HG03196 (cell line): Measurements from ENCODE around the gene OSTM1.
"Not testable (repeated sequence)": the region's sequence is repeated elsewhere in the genome, so short reads cannot be mapped to it uniquely, and the experiment has no call there.

ENCODE experiments used
- ATAC-seq: cut with Tn5 transposase; IDR thresholded peaks from one replicate; pipeline ENCODE4 v1.9.1; 2021; ENCODE audit not compliant: unreplicated experiment

OSTM1 gene

GRCh38 chr6:108024427-108025073 is 50.0 kb downstream of the OSTM1 start:
- no peak for ATAC-seq

GRCh38 chr6:108020472-108021116 is 53.9 kb downstream of the OSTM1 start:
- no peak for ATAC-seq

GRCh38 chr6:108016283-108016682 is 58.3 kb downstream of the OSTM1 start:
- ATAC-seq: not testable (repeated sequence)

GRCh38 chr6:108013787-108014439 is 60.6 kb downstream of the OSTM1 start:
- no peak for ATAC-seq

- no peak for ATAC-seq
Observed at GRCh38 chr6:108009894-108010293, 64.6 kb downstream of the OSTM1 start.

GRCh38 chr6:108009258-108009657 is 65.3 kb downstream of the OSTM1 start:
- not testable (repeated sequence) for ATAC-seq

- ATAC-seq: no peak
Observed at GRCh38 chr6:108008363-108008762, 66.2 kb downstream of the OSTM1 start.

GRCh38 chr6:108005961-108006360 is 68.6 kb downstream of the OSTM1 start:
- no peak for ATAC-seq

GRCh38 chr6:108004861-108005260 is 69.7 kb downstream of the OSTM1 start:
- no peak for ATAC-seq

GRCh38 chr6:108002365-108003221 is 71.9 kb downstream of the OSTM1 start:
- no peak for ATAC-seq

- ATAC-seq: no peak
Observed at GRCh38 chr6:108001696-108002231, 72.8 kb downstream of the OSTM1 start.

- ATAC-seq: not testable (repeated sequence)
Observed at GRCh38 chr6:108000259-108000658, 74.3 kb downstream of the OSTM1 start.

GRCh38 chr6:107999341-107999740 is 75.2 kb downstream of the OSTM1 start:
- ATAC-seq: no peak

GRCh38 chr6:107991772-107992550 is 82.6 kb downstream of the OSTM1 start:
- no peak for ATAC-seq
